GM21390 (cell line): ENCODE data around the gene PRMT1.

ENCODE experiments used
- ATAC-seq: cut with Tn5 transposase; IDR thresholded peaks from one replicate; pipeline ENCODE4 v1.9.1; 2021; ENCODE audit not compliant: unreplicated experiment

Gene PRMT1

DNA sequence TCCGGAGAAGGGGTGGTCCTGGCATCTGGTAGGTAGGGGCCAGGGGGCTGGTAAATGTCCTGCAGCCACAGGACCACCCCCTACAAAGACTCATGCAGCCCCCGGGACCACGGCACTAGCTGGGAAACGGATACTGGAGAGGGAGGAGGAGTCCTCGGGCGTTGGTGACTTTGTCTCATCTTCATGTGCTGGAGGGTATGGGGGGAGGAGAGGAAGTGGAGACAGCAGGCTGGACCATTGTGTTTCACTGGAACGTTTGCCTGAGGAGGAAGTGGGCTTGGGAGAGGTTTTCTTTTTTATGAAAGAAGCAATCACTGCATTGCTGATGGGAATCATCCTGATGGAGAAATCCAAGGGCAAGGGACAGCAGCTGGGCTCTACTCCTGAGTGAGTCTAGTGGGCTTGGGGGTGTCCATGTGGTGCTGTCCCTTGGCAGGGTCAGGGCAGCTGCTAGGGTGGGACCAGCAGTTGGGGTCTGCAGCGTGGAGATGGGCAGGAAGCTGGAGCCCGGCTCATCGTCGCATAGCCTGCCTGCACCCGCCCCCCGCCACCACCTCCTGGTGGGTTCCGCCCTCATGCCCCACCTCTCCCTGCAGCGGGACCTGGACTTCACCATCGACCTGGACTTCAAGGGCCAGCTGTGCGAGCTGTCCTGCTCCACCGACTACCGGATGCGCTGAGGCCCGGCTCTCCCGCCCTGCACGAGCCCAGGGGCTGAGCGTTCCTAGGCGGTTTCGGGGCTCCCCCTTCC is 10.7 kb downstream of the PRMT1 start:
- ATAC-seq = no peak

DNA sequence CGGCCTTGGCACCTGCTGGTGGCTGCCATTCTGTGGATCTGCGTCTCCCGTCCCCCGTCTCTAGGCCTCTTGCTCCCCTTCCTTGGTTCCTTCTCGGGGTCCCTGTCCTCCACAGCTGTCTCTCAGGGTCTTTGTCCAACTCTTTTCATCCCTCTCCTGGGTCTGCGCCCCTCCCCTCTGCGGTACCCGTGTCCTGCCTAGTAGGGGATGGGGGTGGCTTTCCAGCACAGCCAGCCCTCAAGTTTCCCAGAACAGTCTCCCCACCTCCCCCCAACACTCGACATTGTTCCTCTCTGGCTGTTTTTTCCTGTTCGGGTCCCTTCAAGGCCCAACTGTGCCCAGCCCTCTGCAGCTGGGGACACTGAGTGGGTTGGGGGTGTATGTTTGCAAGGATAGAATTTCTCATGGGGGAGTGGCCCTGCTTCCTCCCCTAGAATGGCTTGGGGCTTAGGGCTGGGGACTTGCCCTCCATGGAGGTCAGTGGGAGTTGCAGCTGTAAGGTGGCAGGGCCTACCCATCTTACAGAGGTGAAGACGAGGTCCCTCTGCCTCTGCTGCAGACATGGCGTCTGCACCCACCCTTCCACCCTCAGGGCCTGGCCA is 11.6 kb downstream of the PRMT1 start:
- ATAC-seq = no peak

DNA sequence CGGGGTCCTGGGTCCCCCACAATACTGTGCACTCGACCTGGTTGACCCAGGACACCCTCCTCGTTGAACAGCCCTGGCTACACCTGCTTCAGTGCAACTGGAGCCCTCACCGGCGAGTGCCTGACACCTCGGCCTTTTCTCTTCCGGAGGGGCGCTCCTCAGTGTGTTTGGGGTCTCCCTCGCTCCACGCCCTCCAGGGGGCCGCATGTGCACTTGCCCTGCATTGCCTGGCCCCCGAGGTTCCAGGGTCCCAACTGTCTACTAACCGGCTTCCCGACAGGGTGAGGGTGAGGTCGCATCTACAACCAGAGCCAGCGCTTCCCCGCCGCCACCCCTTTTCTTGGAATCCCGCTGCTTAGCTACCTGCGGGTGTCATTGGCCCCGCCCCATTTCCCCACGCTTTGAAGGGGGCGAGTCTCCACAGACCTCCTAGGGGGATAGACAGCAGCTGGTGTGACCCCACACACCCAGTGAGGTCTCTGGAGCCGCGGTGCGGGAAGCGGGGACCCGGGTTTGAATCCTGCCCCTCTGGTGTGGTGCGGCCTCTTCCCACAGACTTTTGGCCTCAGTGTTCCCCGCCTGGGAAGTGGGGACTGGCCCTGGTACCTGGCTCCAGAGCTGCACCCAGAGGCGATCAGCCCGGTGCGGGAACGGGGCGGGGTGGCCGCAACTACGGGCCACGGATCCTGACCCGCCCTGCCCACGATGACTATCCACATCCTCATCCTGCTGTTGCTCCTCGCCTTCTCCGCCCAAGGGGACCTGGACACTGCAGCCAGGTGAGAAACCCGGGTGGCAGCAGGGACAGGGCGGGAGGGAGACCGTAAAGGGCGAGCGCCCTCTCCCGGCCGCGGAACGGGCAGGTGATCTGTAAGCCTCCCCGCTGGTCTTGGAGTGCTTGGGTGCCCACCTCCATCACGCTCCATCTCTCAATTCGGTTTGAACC is 12.3 kb downstream of the PRMT1 start, which contains the start of gene ADM5:
Gene ADM5, plus strand, starts transcription at position 462 of the 946 bp plus-strand sequence. Its CDS starts 244 bp downstream, at position 706.
- no peak for ATAC-seq

DNA sequence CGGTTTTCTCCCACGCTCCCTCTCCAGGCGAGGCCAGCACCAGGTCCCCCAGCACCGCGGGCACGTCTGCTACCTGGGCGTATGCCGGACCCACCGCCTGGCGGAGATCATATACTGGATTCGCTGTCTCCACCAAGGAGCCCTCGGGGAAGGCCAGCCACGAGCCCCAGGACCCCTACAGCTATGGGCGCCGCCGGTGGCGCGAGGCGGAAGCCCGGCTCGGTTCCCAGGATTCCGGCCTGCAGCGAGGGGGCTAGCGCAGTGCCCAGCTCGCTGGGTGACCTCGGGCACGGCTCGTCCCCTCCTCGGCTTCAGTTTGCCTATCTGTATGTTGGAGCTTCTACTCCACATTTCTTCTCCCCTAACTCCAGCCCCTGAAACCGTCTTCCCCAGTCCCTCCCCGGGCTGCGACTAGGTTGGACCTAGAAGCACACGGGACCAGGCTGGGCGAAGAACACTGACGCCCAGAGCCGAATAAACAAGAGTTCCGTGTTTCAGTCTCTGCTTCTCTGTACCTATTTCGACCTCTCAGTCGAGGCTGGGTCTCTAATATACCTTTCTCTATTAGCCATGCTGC is 13.1 kb downstream of the PRMT1 start:
- no peak for ATAC-seq

DNA sequence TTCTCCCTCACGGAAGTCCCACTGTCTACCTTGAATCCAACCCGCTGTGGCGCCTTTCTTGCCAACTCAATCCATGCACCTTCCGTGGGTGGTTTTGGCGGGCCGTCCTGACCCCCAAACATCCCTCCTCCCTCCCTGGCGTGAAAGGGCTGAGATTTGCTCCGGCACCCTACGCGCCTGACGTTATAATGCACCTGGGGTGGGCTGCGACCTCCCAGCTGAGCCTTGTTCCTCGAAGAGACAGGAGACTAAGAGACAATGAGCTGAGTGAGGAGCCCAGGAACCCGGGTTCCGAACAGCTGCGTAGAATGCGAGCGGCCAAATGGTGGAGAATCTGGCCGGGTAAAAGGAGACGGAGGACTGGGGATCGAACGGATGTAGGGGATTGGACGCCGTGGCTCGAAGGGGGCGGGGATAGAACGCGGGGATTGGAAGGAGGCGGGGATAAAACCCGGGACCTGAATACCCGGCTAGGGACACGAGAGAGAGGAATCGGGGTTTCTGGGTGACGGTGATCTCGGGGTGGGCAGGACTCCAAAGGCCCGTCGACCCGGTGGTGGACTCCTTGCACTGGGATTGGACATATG is 13.7 kb downstream of the PRMT1 start, which contains the start of gene CPT1C:
Gene CPT1C, plus strand, starts transcription at position 461 of the 587 bp plus-strand sequence. CDS start 1,137 bp downstream, outside the sequence.
- no peak for ATAC-seq

DNA sequence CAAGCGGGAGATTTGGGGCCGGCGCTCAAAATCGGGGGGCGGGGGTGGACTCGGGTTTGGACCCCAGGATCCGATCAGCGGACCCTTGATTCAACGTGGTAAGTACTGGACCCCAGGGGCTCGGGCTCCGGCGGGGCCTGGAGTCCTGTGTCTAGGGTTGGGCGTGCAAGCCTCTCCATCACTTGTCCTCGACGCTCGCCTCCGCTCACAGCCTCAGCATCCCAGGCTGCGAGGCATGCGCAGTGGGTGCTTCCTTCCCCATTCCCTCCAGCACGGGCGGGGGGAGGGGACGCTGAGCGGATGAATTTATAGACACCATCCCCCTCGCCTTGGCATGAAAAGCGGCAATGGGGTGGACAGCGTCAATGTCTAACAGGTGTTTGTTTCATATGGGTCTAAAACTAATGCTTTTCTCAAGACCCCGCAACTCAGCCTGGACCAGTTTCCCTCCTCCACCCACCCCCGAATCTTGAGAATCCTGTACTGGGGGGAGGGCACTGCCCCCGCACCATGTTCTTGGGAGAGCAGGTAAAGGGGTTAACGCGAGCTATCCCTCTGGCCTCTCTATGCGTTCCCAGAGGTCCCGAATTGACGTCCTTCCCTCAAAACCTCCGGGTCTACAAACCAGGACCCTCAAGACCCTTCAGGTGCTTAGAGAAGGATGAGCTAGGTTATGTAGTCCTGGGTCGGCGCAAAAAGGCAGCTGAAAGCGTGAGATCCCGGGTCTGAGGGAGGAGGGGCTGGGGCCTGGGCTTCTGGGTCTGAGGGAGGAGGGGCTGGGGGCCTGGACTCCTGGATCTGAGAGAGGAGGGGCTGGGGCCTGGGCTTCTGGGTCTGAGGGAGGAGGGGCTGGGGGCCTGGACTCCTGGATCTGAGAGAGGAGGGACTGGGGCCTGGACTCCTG is 14.4 kb downstream of the PRMT1 start:
- no peak for ATAC-seq

DNA sequence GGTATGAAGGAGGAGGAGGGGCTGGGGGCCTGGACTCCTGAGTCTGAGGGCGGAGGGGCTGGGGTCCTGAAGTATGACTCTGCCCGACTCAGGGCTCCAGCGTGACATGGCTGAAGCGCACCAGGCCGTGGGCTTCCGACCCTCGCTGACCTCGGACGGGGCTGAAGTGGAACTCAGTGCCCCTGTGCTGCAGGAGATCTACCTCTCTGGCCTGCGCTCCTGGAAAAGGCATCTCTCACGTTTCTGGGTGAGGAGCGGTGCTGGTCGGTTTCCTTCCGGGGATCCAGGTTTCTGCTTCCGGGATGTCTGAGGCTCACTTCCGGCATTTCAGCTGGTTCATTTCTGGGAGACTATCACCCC is 15.1 kb downstream of the PRMT1 start:
- ATAC-seq = no peak

DNA sequence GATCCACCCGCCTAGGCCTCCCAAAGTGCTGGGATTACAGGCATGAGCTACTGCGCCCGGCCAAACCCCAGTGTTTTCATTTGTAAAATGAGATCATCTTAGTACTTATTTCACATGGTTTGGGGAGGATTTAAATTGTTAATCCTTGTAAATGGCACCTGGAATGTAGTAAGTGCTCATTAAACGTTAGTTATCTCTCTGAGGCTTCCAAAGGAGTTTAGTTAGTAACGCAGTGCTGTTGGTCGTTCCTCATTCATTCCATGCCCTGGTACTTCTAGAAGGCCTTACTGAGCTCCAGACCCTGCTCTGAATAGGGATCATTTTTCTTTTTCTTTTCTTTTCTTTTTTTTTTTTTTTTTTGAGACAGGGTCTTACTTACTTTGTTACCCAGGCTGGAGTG is 19.0 kb downstream of the PRMT1 start:
- no peak for ATAC-seq

DNA sequence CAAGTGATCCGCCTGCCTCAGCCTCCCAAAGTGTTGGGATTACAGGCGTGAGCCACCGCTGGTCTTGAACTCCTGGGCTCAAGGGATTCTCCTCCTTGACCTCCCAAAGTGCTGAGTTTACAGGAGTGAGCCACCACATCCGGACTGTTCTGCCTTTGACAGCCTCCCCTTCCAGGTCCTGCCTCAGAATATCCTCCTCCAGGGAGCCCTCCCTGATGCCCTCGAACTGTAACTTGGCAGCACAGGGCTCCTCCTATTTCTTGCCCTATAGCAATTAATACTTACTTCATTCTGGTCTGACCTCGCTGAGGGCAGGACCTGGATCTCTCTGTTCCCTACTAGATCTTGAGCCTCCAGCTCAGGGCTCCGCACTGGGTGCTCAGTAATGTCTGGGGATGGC is 19.8 kb downstream of the PRMT1 start:
- ATAC-seq = no peak

DNA sequence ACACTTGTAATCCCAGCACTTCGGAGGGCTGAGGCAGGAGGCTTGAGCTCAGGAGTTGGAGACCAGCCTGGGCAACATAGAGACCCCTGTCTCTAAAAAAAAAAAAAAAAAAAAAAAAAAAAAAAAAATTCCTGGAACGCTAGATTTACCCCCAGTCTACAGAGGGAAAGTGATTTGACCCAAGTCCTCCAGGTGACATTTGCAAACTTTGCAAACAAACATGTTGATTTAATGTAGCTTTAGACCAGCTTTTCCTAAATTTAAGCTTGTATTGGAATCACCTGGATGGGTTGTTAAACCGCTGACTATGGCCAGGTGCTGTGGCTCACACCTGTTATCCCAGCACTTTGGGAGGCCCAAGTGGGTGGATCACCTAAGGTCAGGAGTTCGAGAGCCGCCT is 22.3 kb downstream of the PRMT1 start:
- ATAC-seq = no peak

DNA sequence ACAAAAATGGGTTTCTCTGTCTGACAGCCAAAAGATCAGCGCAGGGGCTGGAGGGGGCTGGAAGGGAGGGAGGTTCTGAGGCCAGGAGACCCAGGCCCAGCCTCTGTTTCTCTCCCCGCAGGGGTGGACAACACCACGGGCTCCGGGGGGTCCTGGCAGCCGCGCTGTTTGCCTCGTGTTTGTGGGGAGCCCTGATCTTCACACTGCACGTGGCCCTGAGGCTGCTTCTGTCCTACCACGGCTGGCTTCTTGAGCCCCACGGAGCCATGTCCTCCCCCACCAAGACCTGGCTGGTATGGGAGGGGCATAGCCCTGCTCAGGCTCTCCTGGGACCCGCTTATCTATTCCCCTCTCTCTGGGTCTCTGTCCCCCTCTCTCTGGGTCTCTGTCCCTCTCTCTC is 23.5 kb downstream of the PRMT1 start:
- no peak for ATAC-seq

DNA sequence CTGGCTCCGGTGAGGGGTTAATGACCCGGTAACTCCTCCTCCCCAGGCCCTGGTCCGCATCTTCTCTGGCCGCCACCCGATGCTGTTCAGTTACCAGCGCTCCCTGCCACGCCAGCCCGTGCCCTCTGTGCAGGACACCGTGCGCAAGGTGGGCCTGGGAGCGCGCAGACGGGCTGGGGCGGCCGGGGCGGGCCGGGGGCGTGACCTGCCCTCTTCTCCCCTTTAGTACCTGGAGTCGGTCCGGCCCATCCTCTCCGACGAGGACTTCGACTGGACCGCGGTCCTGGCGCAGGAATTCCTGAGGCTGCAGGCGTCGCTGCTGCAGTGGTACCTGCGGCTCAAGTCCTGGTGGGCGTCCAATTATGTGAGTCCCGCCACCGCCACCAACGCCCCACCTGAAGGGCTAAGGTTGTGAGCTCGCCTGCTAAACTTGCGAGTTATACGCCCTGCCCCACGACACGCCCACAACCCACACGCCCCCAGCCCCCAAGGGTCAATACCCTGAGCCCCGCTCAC is 24.3 kb downstream of the PRMT1 start:
- no peak for ATAC-seq

DNA sequence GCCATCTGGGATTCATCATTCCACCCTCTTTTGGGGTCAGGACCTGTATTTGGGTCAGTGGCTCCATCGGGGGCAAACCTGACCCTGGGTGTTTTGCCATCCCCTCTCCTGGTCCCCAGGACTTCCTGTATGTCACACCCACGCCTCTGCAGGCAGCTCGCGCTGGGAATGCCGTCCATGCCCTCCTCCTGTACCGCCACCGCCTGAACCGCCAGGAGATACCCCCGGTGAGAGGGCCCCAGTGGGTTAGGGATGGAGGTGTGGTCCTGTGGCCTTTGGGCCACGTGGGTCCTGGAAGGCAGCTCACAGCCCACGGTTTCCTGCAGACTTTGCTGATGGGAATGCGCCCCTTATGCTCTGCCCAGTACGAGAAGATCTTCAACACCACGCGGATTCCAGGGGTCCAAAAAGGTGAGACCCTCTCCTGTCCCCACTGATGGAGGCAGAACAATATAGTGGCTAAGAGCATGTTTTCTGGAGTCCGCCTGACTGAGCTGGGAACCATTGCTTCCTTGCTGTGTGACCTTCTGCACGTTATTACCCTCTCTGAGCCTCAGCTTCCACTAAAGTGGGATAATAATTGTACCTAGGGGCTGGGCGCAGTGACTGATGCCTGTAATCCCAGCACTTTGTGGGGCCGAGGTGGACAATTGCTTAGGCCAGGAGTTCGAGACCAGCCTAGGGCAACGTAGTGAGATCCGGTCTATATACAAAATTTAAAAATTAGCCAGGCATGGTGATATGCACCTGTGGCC is 28.0 kb downstream of the PRMT1 start:
- ATAC-seq = no peak

DNA sequence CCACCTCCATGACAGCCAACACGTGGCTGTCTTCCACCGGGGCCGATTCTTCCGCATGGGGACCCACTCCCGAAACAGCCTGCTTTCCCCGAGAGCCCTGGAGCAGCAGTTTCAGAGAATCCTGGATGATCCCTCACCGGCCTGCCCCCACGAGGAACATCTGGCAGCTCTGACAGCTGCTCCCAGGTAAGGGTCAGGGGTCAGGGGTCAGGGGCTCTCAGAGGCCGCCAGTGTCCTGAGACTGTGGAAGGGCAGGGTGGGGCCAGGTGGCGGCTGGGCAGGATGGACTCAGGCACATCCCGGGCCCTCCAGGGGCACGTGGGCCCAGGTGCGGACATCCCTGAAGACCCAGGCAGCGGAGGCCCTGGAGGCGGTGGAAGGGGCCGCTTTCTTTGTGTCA is 28.8 kb downstream of the PRMT1 start:
- no peak for ATAC-seq

DNA sequence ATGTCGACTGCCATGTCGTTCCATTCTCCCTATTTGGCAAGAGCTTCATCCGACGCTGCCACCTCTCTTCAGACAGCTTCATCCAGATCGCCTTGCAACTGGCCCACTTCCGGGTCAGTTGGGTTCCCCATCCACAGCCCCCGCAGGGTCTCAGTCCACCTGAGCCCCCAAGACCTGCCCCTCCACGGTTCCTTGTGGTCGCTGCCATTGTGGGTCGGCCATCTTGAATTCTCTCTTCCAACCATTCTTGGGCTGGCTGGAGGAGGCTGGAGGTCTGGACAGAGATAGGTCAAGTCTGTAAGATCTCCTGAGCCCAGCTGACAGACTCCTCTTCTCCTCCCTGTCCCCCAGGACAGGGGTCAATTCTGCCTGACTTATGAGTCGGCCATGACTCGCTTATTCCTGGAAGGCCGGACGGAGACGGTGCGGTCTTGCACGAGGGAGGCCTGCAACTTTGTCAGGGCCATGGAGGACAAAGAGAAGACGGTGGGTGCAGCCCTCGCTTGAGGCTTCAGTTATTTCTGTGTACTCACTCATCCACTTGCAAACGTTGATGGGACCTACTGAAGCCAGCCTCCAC is 33.4 kb downstream of the PRMT1 start:
- no peak for ATAC-seq

DNA sequence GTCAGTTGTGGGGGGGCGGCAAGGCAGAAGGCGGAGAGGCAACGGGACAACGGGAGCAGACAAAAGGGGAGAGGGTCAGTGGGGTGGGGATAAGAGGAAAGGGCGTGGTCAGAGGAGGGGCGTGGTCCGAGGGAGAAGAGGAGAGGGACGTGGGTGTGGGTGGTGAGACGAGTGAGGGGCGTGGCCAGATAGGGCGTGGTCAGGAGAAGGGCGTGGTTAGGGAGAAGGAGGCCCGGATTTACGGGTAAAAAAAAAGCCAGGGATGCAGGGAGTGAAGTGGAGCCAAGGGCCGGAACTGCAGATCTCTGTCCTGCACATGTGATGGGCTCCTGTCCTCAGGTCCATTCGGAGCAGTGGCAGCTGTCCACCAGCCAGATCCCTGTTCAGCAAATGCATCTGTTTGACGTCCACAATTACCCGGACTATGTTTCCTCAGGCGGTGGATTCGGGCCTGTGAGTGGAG is 35.4 kb downstream of the PRMT1 start:
- ATAC-seq = no peak

DNA sequence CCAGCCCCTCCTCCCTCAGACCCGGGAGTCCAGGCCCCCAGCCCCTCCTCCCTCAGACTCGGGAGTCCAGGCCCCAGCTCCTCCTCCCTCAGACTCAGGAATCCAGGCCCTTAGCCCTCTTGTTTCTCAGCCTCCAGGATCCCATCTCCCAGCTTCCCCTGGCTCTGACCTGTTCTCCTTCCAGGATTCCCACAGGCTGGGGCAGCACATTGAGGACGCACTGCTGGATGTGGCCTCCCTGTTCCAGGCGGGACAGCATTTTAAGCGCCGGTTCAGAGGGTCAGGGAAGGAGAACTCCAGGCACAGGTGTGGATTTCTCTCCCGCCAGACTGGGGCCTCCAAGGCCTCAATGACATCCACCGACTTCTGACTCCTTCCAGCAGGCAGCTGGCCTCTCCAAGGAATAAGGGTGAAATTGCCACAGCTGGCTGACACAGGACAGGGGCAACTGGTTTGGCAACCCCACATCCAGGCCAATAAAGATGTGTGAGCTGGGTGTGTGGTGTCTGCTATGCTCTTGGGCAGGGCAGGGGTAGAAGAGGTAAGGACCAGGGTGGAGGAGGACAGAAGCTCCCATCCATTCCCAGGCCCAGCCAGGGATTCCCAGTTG is 36.3 kb downstream of the PRMT1 start:
- no peak for ATAC-seq

DNA sequence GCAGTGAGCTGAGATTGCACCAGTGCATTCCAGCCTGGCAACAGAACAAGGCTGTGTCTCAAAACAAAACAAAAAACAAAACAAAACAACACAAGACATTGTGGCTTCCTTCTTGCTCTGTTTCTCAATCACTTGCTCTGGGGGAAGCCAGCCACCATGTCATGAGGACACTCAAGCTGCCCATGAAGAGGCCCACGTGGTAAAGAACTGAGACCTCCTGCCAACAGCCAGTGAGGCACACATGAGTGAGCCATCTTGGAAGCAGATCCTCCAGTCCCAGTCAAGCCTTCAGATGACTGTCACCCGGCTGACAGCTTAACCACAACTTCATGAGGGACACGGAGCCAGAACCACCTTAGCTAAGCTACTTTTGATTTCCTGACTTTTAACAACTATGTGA is 39.1 kb downstream of the PRMT1 start:
- ATAC-seq = no peak
